MCF 10A (cell line): ENCODE data around the gene AGBL5. TPM values are rescaled to one million over a fixed set of nuclear protein-coding genes. Genes with fewer than 3 reads are reported as not detected.

Experiments
- BruUV-seq: library from RNA; stranded (reverse); fragments of 400-500 nt; replicated peaks from 2 replicates; lab custom pipeline; 2021; lab: Mats Ljungman, UMichigan
- CTCF ChIA-PET: fragments of 300-600 bp; sonication (Branson Sonifier 250); formaldehyde crosslinking; extraction: SDS; loops from one replicate; lab custom pipeline; 2021; ENCODE audit warnings: antibody characterized with exemption, inconsistent platforms; lab: Yijun Ruan, JAX
- POLR2A ChIA-PET: fragments of 300-600, 350-650 bp; sonication (Branson Sonifier 250); formaldehyde crosslinking; extraction: SDS; loops from one replicate; lab custom pipeline; 2020; ENCODE audit warnings: antibody characterized with exemption, inconsistent platforms; lab: Yijun Ruan, JAX
- DNase-seq: peaks from one replicate; pipeline ENCODE4 v3.0.0-alpha.2; 2018; ENCODE audit not compliant: unreplicated experiment
- H3K27ac Mint-ChIP-seq: one replicate; pipeline ENCODE4 v1.8.0; 2022; ENCODE audit warnings: mild to moderate bottlenecking, low read depth, mixed read lengths; ENCODE audit not compliant: unreplicated experiment
- H3K27me3 Mint-ChIP-seq: one replicate; pipeline ENCODE4 v1.8.0; 2022; ENCODE audit warnings: mixed read lengths; ENCODE audit not compliant: insufficient read depth, unreplicated experiment
- H3K36me3 Mint-ChIP-seq: one replicate; pipeline ENCODE4 v1.8.0; 2022; ENCODE audit warnings: mild to moderate bottlenecking, moderate library complexity, mixed read lengths; ENCODE audit not compliant: insufficient read depth, unreplicated experiment
- H3K4me1 Mint-ChIP-seq: one replicate; pipeline ENCODE4 v1.8.0; 2022; ENCODE audit warnings: mixed read lengths; ENCODE audit not compliant: insufficient read depth, unreplicated experiment
- H3K4me3 Mint-ChIP-seq: one replicate; pipeline ENCODE4 v1.8.0; 2022; ENCODE audit warnings: mild to moderate bottlenecking, moderate library complexity, mixed read lengths; ENCODE audit not compliant: unreplicated experiment
- H3K9me3 Mint-ChIP-seq: one replicate; pipeline ENCODE4 v1.8.0; 2022; ENCODE audit warnings: mixed read lengths; ENCODE audit not compliant: unreplicated experiment
- intact Hi-C: fragments of 100-400 bp; cut with micrococcal nuclease; formaldehyde crosslinking; loops from 2 replicates; pipeline ENCODE4 v1.14.1; 2022
- total RNA-seq: library from RNA; stranded (reverse); gene quantifications from 2 replicates; pipeline ENCODE4 v1.2.3, GENCODE V29; 2022
- TF ChIP-seq, protein P1 (sequence below): fragments of 200-600 bp; IDR thresholded peaks from one replicate; pipeline ENCODE4 v1.8.0; 2022; ENCODE audit warnings: antibody characterized with exemption, mild to moderate bottlenecking; ENCODE audit not compliant: unreplicated experiment

The AGBL5 gene
- total RNA-seq, 1 experiment from 2014 or later = 22.7 TPM

DNA sequence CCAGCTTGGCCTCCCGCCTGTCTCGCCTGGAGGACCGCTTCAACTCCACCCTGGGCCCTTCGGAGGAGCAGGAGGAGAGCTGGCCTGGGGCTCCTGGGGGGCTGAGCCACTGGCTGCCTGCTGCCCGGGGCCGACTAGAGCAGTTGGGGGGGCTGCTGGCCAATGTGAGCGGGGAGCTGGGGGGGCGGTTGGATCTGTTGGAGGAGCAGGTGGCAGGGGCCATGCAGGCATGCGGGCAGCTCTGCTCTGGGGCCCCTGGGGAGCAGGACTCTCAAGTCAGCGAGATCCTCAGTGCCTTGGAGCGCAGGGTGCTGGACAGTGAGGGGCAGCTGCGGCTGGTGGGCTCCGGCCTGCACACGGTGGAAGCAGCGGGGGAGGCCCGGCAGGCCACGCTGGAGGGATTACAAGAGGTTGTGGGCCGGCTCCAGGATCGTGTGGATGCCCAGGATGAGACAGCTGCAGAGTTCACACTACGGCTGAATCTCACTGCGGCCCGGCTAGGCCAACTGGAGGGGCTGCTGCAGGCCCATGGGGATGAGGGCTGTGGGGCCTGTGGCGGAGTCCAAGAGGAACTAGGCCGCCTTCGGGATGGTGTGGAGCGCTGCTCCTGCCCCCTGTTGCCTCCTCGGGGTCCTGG, 31.4 kb downstream of the AGBL5 start:
- Mint-ChIP-seq H3K4me1 (peaks cover 14% of the 10 kb centered on the region), H3K27ac (no peak overlapping the region), H3K9me3 (no peaks in the 10 kb centered on the region), H3K27me3 (peaks cover 5% of the 10 kb centered on the region), H3K36me3 (no peaks in the 10 kb centered on the region), H3K4me3 (no peak overlapping the region)
- TF ChIP-seq, protein P1, sequence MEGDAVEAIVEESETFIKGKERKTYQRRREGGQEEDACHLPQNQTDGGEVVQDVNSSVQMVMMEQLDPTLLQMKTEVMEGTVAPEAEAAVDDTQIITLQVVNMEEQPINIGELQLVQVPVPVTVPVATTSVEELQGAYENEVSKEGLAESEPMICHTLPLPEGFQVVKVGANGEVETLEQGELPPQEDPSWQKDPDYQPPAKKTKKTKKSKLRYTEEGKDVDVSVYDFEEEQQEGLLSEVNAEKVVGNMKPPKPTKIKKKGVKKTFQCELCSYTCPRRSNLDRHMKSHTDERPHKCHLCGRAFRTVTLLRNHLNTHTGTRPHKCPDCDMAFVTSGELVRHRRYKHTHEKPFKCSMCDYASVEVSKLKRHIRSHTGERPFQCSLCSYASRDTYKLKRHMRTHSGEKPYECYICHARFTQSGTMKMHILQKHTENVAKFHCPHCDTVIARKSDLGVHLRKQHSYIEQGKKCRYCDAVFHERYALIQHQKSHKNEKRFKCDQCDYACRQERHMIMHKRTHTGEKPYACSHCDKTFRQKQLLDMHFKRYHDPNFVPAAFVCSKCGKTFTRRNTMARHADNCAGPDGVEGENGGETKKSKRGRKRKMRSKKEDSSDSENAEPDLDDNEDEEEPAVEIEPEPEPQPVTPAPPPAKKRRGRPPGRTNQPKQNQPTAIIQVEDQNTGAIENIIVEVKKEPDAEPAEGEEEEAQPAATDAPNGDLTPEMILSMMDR = no peak
- no TSS peak for BruUV-seq
- intact Hi-C loops = no loop called here
- CTCF ChIA-PET = interaction anchor here (0.6 to 2.1 kb wide), 6 partner anchors 13 to 197 kb away, joined by 3 to 8 read pairs (median 3); no protein-coding TSS in a partner anchor
- POLR2A ChIA-PET = interaction anchor here (0.9 to 3.3 kb wide), 7 partner anchors 11 to 238 kb away, joined by 3 to 18 read pairs (median 4); partner anchors contain the start of genes AGBL5, ATRAID, OST4 and PREB
- DNase-seq = no peak

GRCh38 chr2:27083410-27084296, 32.2 kb downstream of the AGBL5 start:
- TF ChIP-seq, protein P1 = no peak
- H3K4me1 Mint-ChIP-seq = peaks cover 11% of the 10 kb centered on the region
- POLR2A ChIA-PET = interaction anchor here (0.9 to 3.3 kb wide), 7 partner anchors 9 to 237 kb away, joined by 3 to 12 read pairs (median 4); partner anchors contain the start of genes AGBL5, ATRAID, OST4 and PREB

GRCh38 chr2:27084297-27085061, 33.0 kb downstream of the AGBL5 start:
- TF ChIP-seq, protein P1 = no peak
- Mint-ChIP-seq H3K36me3 (no peaks in the 10 kb centered on the region), H3K9me3 (no peaks in the 10 kb centered on the region), H3K27ac (no peak overlapping the region), H3K4me3 (no peak overlapping the region), H3K4me1 (peaks cover 11% of the 10 kb centered on the region), H3K27me3 (no peaks in the 10 kb centered on the region)
- ChIA-PET CTCF (interaction anchor here (0.5 to 2.0 kb wide), 13 partner anchors 9 to 239 kb away, joined by 3 to 10 read pairs (median 3); no protein-coding TSS in a partner anchor), POLR2A (interaction anchor here (1.3 to 3.3 kb wide), 6 partner anchors 10 to 209 kb away, joined by 4 to 12 read pairs (median 6); partner anchors contain the start of genes AGBL5 and OST4)
- DNase-seq = no peak
- BruUV-seq = no TSS peak
- intact Hi-C loops = loop anchor here (1.0 kb wide), 1 partner anchor 123 kb away; no protein-coding TSS in a partner anchor

More at GRCh38 chr2:27083410-27084296, 32.2 kb downstream of the AGBL5 start:
- Mint-ChIP-seq H3K9me3 (no peaks in the 10 kb centered on the region), H3K36me3 (no peaks in the 10 kb centered on the region), H3K27ac (no peak overlapping the region), H3K4me3 (no peak overlapping the region), H3K27me3 (no peaks in the 10 kb centered on the region)
- BruUV-seq = no TSS peak
- CTCF ChIA-PET = interaction anchor here (0.5 to 1.1 kb wide), 8 partner anchors 10 to 1381 kb away, joined by 3 to 4 read pairs (median 3); no protein-coding TSS in a partner anchor
- peak; percentile 28 for DNase-seq
- intact Hi-C loops = no loop called here
